Spinal cord (tissue), 10 donors: Measurements from ENCODE around the gene TMEM120B. TPM values are rescaled to one million over a fixed set of nuclear protein-coding genes. Genes with fewer than 3 reads are reported as not detected.

Experiments
- DNase-seq, 6 donors: peaks; one replicate each; pipeline versions ENCODE4 v3.0.0 to v3.0.0-alpha.2; 2013 to 2015; ENCODE audit warnings: low spot score in 6 of 6, low read depth in 4 of 6
- H3K27ac ChIP-seq: one replicate; pipeline ENCODE4 v1.5.1; 2013; ENCODE audit warnings: low read depth, low read length, control low read depth
- H3K27me3 ChIP-seq: one replicate; pipeline ENCODE4 v1.6.1; 2013; ENCODE audit warnings: low read length; ENCODE audit not compliant: control insufficient read depth, insufficient read depth
- H3K36me3 ChIP-seq: one replicate; pipeline ENCODE4 v1.6.1; 2013; ENCODE audit warnings: low read length; ENCODE audit not compliant: control insufficient read depth, insufficient read depth
- H3K4me1 ChIP-seq: one replicate; pipeline ENCODE4 v1.6.1; 2013; ENCODE audit warnings: low read length; ENCODE audit not compliant: control insufficient read depth, insufficient read depth
- H3K4me3 ChIP-seq: one replicate; pipeline ENCODE4 v1.5.1; 2013; ENCODE audit warnings: low read depth, low read length, control low read depth
- H3K9me3 ChIP-seq: one replicate; pipeline ENCODE4 v1.6.1; 2013; ENCODE audit warnings: low read length; ENCODE audit not compliant: control insufficient read depth, insufficient read depth
- WGBS: methylation state at CpG from one replicate; pipeline ENCODE4 v1.1.5; 2013; ENCODE audit warnings: missing lambda C conversion rate; ENCODE audit not compliant: insufficient coverage; 5-methylcytosine and 5-hydroxymethylcytosine counted together
- polyA plus RNA-seq, 2 donors: library from polyadenylated mRNA; unstranded; fragments of 120-200 nt; gene quantifications; one replicate each; pipeline ENCODE4 v1.2.1, GENCODE V29; 2013; ENCODE audit not compliant: insufficient read length in 2 of 2
- total RNA-seq, 2 donors: library from RNA; depleted of rRNA in 1 of 2; stranded (reverse); fragments of 120-200 nt in 1 of 2; fragments of >200 nt in 1 of 2; gene quantifications; one replicate each; pipeline versions ENCODE4 v1.2.3 to v1.2.4, GENCODE V29; 2013 to 2014
- donor health status: healthy.

Gene TMEM120B
- total and polyA plus RNA-seq, 4 donors: 6.1 to 22.2 (median 9.7) TPM

DNA sequence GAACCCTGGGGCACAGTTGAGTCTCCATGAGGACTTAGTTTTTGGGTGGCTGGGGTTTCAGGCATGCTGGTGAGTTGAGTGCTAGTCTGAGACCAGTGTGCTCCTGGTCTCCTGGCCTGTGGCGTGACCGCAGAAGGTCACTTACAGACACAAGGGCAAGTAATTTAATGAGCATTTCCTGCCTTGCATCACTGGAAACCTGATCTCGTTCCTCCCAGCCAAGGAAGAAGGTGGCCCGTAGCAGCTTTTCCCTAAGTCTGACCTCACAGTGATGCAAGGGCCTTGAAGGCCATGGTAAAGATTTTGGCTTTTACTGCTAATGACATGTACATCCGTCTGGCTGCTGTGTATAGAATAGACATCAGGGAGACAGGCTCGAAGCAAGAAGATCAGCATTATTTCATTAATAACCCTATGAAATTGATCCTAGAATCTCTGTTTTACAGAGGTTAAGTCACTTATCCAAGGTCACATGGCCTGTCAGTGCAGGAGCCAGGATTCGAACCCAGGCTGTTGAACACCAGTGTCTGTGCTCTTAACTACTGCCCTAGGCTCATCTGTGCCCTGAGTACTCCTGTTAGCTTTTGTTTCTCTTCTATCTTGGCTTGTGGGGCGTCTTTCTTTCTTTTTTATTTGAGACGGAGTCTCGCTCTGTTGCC lies 4.6 kb downstream of the TMEM120B start:
- no peak overlapping the region for H3K27ac ChIP-seq
- H3K27me3 ChIP-seq: no peaks in the 10 kb centered on the region

DNA sequence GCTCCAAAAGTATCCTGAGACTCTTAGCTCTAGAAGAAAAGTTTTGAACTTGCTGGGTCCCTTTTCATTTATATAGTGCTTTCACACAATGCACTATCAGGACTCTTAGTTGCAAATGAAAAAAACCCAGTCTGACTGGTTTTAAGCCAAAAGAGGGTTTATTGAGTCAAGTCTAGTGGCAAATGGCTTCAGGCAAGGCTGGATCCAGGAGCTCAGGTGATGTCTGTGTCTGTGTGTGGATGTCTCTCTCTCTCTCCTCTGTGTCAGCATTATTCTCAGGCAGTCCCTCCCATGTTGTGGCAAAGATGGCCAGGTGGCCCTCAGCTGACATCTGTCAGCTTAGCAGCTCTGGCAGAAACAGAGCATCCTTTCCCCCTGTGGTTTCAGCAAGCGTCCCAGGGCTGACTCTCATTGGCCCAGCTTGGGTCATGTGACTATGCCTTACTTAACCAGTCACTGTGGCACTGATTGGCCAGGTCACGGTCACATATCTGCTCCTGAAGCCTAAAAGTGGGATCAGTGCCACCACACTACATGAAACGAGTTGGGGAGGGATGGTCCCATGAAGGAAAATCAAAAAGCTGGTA lies 6.2 kb downstream of the TMEM120B start:
- Histone ChIP-seq H3K36me3 (peaks cover 9% of the 10 kb centered on the region), H3K27me3 (no peaks in the 10 kb centered on the region), H3K9me3 (no peaks in the 10 kb centered on the region), H3K27ac (no peak overlapping the region), H3K4me3 (no peak overlapping the region), H3K4me1 (peaks cover 5% of the 10 kb centered on the region)
- WGBS: 91% methylated on average over 3 of the region's 3 CpGs
- no peak for DNase-seq

More for the DNA sequence above, 4.6 kb downstream of the TMEM120B start:
- Histone ChIP-seq H3K9me3 (no peaks in the 10 kb centered on the region), H3K36me3 (peaks cover 9% of the 10 kb centered on the region), H3K4me3 (no peak overlapping the region), H3K4me1 (peaks cover 15% of the 10 kb centered on the region)
- WGBS: 87% methylated on average over 4 of the region's 10 CpGs
- no peak for DNase-seq

DNA sequence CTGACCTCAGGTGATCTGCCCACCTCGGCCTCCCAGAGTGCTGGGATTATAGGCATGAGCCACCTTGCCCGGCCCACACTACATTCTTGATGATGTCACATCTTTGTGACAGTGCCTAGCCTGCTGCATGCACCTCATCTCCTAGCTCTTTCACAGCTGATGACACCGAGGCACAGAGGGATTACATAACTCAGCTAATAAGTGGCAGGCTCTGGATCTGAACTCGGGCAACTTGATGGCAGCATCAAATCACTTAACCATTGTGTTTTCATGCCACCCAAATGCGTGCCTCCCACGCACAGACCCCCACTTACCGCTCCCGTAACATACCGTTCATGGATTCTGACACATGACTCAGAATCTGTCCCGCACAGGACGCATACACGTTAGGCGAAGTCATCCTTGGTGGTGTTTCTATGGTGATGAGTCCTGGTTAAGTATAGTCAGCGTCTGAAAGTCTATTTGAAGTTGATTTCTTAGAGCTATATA lies 7.4 kb downstream of the TMEM120B start:
- no peaks in the 10 kb centered on the region for H3K4me1 ChIP-seq
- 87% methylated on average over 13 of the region's 14 CpGs for WGBS
- no peak overlapping the region for H3K27ac ChIP-seq
- H3K36me3 ChIP-seq: peaks cover 7% of the 10 kb centered on the region
- no peaks in the 10 kb centered on the region for H3K27me3 ChIP-seq
- no peak for DNase-seq
- no peaks in the 10 kb centered on the region for H3K9me3 ChIP-seq
- no peak overlapping the region for H3K4me3 ChIP-seq

DNA sequence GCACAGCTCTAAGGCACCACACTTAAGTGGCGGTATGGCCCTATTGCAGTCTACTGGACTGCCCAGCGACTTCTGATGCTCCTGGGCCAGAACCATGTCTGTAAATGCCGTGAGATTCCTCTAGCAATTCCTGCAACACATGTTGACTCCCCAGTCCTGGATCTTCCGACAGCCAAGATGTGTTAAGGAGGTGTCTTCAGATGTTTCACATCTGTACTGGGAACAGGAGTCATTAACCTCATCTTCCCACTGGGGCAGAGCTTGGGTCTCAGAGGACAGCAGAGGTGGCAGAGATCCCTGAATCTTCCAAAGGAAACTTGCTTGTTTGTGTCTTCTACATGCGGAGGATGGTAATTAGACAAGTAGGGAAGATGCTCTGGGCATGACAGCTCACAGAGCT lies 8.2 kb downstream of the TMEM120B start:
- 100% methylated on average over 2 of the region's 5 CpGs for WGBS
- Histone ChIP-seq H3K36me3 (peaks cover 3% of the 10 kb centered on the region), H3K27me3 (no peaks in the 10 kb centered on the region), H3K4me3 (no peak overlapping the region), H3K4me1 (no peaks in the 10 kb centered on the region), H3K9me3 (no peaks in the 10 kb centered on the region), H3K27ac (no peak overlapping the region)
- DNase-seq: no peak

DNA sequence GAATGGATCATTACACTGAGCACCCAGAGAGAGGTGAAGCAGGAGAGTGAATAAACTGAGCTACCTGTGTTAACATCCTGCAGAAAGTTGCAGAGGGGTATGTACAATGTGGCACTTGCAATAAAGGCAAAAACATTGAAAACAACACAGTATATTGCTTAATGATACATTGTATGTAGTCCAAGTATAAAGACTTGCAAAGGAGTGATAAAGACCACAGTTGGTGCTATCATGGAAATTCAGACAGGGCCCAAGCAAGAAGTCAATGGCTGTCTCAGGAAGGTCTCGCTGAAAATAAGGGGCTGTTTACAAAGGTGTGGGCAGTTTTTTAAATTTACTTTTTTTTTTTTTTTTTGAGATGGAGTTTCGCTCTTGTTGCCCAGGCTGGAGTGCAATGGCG lies 10.0 kb downstream of the TMEM120B start:
- Histone ChIP-seq H3K36me3 (no peaks in the 10 kb centered on the region), H3K9me3 (no peaks in the 10 kb centered on the region), H3K27ac (no peak overlapping the region), H3K27me3 (no peaks in the 10 kb centered on the region), H3K4me1 (no peaks in the 10 kb centered on the region), H3K4me3 (no peak overlapping the region)
- WGBS: no CpG with 5 or more reads among the region's 3 CpGs
- no peak for DNase-seq

DNA sequence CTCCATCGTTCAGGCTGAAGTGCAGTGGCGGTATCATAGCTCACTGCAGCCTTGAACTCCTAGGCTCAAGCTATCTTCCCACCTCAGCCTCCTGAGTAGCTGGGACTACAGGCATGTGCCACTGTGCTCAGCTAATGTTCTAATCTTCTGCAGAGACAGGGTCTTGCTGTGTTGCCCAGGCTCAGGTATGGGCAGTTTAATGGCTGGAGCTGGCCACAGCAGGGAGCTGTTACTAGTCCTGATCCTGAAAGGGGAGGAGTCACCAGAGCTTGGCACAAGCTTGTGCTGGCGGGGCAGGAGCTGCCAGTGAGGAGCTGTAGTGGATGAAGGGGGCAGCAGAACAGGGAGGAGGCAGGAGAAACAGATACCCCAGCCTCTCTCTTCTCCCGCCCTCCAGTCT lies 10.6 kb downstream of the TMEM120B start:
- H3K27me3 ChIP-seq: no peaks in the 10 kb centered on the region
- no peaks in the 10 kb centered on the region for H3K4me1 ChIP-seq
- no peaks in the 10 kb centered on the region for H3K9me3 ChIP-seq
- H3K4me3 ChIP-seq: no peak overlapping the region
- H3K36me3 ChIP-seq: no peaks in the 10 kb centered on the region
- no peak overlapping the region for H3K27ac ChIP-seq
- WGBS: no CpG with 5 or more reads among the region's 4 CpGs
- no peak for DNase-seq

DNA sequence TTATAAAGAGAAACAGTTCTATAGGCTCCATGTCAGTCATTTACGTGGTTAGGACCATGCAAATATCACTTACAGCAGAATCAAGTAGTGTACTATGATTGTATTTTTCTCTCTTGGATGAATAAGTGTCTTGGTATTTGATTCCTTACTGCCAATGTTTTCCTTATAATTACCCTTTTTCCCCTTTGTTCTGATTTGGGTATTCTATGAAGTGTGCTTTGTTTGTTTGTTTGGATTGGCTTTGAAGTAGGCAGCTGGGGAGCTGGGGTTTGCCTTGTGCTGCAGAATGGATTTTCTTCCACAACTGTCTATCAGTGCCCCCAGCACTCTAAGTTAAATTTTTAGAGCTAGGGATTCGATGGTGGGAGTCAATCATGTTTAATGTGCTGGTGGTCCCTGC lies 12.4 kb downstream of the TMEM120B start:
- Histone ChIP-seq H3K27ac (no peak overlapping the region), H3K4me1 (no peaks in the 10 kb centered on the region), H3K9me3 (no peaks in the 10 kb centered on the region), H3K27me3 (no peaks in the 10 kb centered on the region), H3K36me3 (no peaks in the 10 kb centered on the region), H3K4me3 (no peak overlapping the region)
- DNase-seq: no peak
- 83% methylated on average over 1 of the region's 2 CpGs for WGBS

DNA sequence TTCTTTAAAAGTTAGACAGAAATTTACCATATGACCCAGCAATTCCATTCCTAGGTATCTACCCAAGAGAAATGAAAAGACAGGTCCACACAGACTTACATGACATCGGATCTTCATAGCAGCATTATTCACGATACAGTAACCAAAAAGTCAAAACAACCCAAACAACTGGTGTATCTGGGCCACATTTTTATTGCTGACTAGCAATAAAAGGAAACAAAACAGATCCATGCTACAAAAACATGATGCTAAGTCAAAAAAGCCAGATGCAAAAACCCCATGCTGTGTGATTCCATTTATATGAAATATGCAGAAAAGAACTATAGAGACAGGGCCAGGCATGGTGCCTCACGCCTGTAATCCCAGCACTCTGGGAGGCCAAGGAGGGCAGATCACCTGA lies 12.9 kb downstream of the TMEM120B start:
- no peaks in the 10 kb centered on the region for H3K36me3 ChIP-seq
- no peak for DNase-seq
- WGBS: 96% methylated on average over 3 of the region's 3 CpGs
- H3K4me1 ChIP-seq: no peaks in the 10 kb centered on the region
- no peaks in the 10 kb centered on the region for H3K27me3 ChIP-seq
- no peak overlapping the region for H3K27ac ChIP-seq
- H3K9me3 ChIP-seq: no peaks in the 10 kb centered on the region
- H3K4me3 ChIP-seq: no peak overlapping the region

DNA sequence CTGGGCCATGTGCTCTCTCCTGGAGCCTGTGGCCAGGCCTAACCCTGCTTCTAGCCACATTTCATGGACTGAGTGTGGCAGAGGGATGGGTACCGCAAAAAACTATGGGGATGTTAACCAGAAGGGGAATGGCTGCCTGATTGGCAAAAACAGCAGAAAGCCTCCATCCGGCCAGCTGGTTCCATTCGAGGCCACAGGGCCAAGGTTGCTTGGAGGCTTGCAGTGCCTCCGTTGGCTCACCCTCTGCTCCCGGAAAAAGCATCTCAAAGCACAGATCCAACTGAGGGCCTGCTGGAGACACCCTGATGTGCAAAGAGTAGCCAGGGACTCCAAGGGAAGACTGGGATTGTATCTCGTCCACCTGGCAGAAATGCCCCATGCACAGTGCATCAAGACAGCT lies 16.5 kb downstream of the TMEM120B start:
- H3K27me3 ChIP-seq: no peaks in the 10 kb centered on the region
- no peak for DNase-seq
- 90% methylated on average over 6 of the region's 6 CpGs for WGBS

DNA sequence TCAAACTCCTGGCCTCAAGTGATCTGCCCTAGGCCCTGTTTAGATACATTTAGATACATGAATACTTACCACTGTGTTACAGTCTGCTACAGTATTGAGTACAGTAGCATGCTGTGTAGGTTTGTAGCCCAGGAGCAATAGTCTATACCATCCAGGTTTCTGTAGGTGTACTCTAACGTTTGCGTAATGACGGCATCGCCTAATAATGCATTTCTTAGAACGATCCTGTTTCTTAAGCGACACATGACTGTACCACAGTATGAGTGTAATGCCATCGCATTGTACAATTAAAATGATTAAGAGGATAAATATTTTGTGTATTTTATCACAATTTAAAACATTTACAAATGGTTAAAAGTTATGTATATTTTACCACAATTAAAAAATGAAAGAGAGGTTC lies 18.9 kb downstream of the TMEM120B start:
- Histone ChIP-seq H3K4me3 (no peak overlapping the region), H3K9me3 (no peaks in the 10 kb centered on the region), H3K36me3 (no peaks in the 10 kb centered on the region), H3K27ac (no peak overlapping the region), H3K27me3 (no peaks in the 10 kb centered on the region), H3K4me1 (no peaks in the 10 kb centered on the region)
- WGBS: no CpG with 5 or more reads among the region's 7 CpGs
- DNase-seq: no peak

More for the DNA sequence above, 16.5 kb downstream of the TMEM120B start:
- Histone ChIP-seq H3K4me3 (no peak overlapping the region), H3K9me3 (no peaks in the 10 kb centered on the region), H3K4me1 (no peaks in the 10 kb centered on the region), H3K27ac (no peak overlapping the region), H3K36me3 (no peaks in the 10 kb centered on the region)
